Mammary epithelial cell (primary cell): Measurements from ENCODE around the gene GPR137B.
"Not testable (repeated sequence)": the region's sequence is repeated elsewhere in the genome, so short reads cannot be mapped to it uniquely, and the experiment has no call there.

Source experiments
- CTCF ChIP-seq, 2 donors: IDR thresholded peaks in 1 of 2; conservative IDR thresholded peaks in 1 of 2; 2 replicates each; pipeline ENCODE4 v1.5.1; 2011 to 2012; ENCODE audit warnings: inconsistent platforms in 2 of 2, low read length in 2 of 2, mild to moderate bottlenecking in 2 of 2, control low read depth in 1 of 2, low read depth in 1 of 2; ENCODE audit not compliant: insufficient read depth in 1 of 2; ENCODE audit errors: extremely low read depth in 1 of 2
- EZH2 ChIP-seq: IDR thresholded peaks from 2 replicates; pipeline ENCODE4 v1.6.1; 2012; ENCODE audit warnings: low read length, inconsistent platforms, borderline replicate concordance

- not testable (repeated sequence) for TF ChIP-seq EZH2; CTCF (conservative IDR thresholded peaks at IDR 0.05 in 1 of 2, IDR thresholded peaks at IDR 0.05 in 1 of 2; ENCODE audit: extremely low read depth in 1 of 2, insufficient read depth in 1 of 2, low read depth in 1 of 2, low read length in 2 of 2)
Measured at GRCh38 chr1:236161755-236162154, 19.4 kb downstream of the GPR137B start.
